ENCODE results near the gene PDC.
"Not testable (repeated sequence)": the region's sequence is repeated elsewhere in the genome, so short reads cannot be mapped to it uniquely, and the experiment has no call there.

DNA sequence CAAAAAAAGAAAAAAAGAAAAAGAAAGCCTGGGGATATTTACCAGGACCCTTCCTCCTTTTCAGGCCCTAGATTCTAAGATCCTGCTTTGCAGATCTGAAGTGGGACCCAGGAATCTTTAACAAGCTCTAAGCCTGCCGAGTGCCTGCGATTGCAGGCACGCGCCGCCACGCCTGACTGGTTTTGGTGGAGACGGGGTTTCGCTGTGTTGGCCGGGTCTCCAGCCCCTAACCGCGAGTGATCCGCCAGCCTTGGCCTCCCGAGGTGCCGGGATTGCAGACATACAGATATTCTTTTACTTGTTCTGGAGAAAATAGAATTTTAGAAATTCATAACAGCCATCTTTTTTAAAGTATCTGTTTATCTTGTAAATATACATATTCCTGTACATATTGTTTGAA lies 1.8 kb downstream of the PDC start:
- TF ChIP-seq, protein P1, sequence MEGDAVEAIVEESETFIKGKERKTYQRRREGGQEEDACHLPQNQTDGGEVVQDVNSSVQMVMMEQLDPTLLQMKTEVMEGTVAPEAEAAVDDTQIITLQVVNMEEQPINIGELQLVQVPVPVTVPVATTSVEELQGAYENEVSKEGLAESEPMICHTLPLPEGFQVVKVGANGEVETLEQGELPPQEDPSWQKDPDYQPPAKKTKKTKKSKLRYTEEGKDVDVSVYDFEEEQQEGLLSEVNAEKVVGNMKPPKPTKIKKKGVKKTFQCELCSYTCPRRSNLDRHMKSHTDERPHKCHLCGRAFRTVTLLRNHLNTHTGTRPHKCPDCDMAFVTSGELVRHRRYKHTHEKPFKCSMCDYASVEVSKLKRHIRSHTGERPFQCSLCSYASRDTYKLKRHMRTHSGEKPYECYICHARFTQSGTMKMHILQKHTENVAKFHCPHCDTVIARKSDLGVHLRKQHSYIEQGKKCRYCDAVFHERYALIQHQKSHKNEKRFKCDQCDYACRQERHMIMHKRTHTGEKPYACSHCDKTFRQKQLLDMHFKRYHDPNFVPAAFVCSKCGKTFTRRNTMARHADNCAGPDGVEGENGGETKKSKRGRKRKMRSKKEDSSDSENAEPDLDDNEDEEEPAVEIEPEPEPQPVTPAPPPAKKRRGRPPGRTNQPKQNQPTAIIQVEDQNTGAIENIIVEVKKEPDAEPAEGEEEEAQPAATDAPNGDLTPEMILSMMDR (IDR thresholded peaks at IDR 0.05): not testable (repeated sequence)
- TF ChIP-seq FOXM1 (IDR thresholded peaks at IDR 0.05; ENCODE audit: low read depth); TAF1 (IDR thresholded peaks at IDR 0.05; ENCODE audit: borderline replicate concordance, low read depth, low read length); POLR2AphosphoS5 (IDR thresholded peaks at IDR 0.05; ENCODE audit: low read depth, low read length); YY1 (IDR thresholded peaks at IDR 0.05; ENCODE audit: low read depth); TCF12 (IDR thresholded peaks at IDR 0.05); EP300 (IDR thresholded peaks at IDR 0.05; ENCODE audit: borderline replicate concordance in 1 of 2, low read depth in 1 of 2, low read length in 1 of 2); GABPA (IDR thresholded peaks at IDR 0.05; ENCODE audit: low read depth): not testable (repeated sequence)
- TF ChIP-seq, protein P2, sequence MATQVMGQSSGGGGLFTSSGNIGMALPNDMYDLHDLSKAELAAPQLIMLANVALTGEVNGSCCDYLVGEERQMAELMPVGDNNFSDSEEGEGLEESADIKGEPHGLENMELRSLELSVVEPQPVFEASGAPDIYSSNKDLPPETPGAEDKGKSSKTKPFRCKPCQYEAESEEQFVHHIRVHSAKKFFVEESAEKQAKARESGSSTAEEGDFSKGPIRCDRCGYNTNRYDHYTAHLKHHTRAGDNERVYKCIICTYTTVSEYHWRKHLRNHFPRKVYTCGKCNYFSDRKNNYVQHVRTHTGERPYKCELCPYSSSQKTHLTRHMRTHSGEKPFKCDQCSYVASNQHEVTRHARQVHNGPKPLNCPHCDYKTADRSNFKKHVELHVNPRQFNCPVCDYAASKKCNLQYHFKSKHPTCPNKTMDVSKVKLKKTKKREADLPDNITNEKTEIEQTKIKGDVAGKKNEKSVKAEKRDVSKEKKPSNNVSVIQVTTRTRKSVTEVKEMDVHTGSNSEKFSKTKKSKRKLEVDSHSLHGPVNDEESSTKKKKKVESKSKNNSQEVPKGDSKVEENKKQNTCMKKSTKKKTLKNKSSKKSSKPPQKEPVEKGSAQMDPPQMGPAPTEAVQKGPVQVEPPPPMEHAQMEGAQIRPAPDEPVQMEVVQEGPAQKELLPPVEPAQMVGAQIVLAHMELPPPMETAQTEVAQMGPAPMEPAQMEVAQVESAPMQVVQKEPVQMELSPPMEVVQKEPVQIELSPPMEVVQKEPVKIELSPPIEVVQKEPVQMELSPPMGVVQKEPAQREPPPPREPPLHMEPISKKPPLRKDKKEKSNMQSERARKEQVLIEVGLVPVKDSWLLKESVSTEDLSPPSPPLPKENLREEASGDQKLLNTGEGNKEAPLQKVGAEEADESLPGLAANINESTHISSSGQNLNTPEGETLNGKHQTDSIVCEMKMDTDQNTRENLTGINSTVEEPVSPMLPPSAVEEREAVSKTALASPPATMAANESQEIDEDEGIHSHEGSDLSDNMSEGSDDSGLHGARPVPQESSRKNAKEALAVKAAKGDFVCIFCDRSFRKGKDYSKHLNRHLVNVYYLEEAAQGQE (IDR thresholded peaks at IDR 0.05; ENCODE audit: low read depth, low read length): not testable (repeated sequence)

All from SK-N-SH (cell line).